Gastrocnemius medialis (tissue), 4 donors: ENCODE data around the gene MYH10. TPM values are rescaled to one million over a fixed set of nuclear protein-coding genes. Genes with fewer than 3 reads are reported as not detected.

Experiments
- ATAC-seq, 2 donors: fragments of 150-250 bp; one replicate each; pipeline ENCODE4 v1.9.1; 2016
- DNase-seq, 2 donors: peaks; one replicate each; pipeline ENCODE4 v3.0.0-alpha.2; 2019
- H3K27ac ChIP-seq, 4 donors: fragments of 200-600 bp; sonication (generic); 1 replicate in 1 of 4; 2 replicates in 3 of 4; pipeline ENCODE4 v1.5.1; 2016 to 2018; ENCODE audit warnings: mild to moderate bottlenecking in 2 of 4, moderate library complexity in 1 of 4
- H3K27me3 ChIP-seq, 3 donors: fragments of 200-600 bp; sonication (generic) in 2 of 3; 1 replicate in 1 of 3; 2 replicates in 2 of 3; pipeline versions ENCODE4 v1.5.1 to v1.6.0; 2016 to 2019; ENCODE audit warnings: mild to moderate bottlenecking in 1 of 3, moderate library complexity in 1 of 3
- H3K36me3 ChIP-seq, 2 donors: fragments of 200-600 bp; sonication (generic) in 1 of 2; one replicate each; pipeline ENCODE4 v1.5.1; 2017 to 2018
- H3K4me1 ChIP-seq, 2 donors: fragments of 200-600 bp; sonication (generic) in 1 of 2; one replicate each; pipeline ENCODE4 v1.5.1; 2016 to 2017; ENCODE audit warnings: mild to moderate bottlenecking in 2 of 2
- H3K4me3 ChIP-seq, 4 donors: fragments of 200-600 bp; sonication (generic) in 3 of 4; 1 replicate in 1 of 4; 2 replicates in 3 of 4; pipeline ENCODE4 v1.5.1; 2016 to 2019; ENCODE audit warnings: mild to moderate bottlenecking in 2 of 4
- H3K9me3 ChIP-seq, 3 donors: fragments of 200-600 bp; sonication (generic) in 2 of 3; 1 replicate in 1 of 3; 2 replicates in 2 of 3; pipeline ENCODE4 v1.5.1; 2016 to 2019
- POLR2A ChIP-seq, 2 donors: fragments of 450-650 bp; IDR thresholded peaks; one replicate each; pipeline ENCODE4 v1.6.1; 2017; ENCODE audit warnings: antibody characterized with exemption in 2 of 2, mild to moderate bottlenecking in 2 of 2, moderate library complexity in 2 of 2
- in situ Hi-C, 4 donors: fragments of 200-750 bp; cut with MboI; loops; one replicate each; pipeline versions ENCODE4 v1.15.0 to v1.8.0; 2017; ENCODE audit warnings: low sequenced_read_pairs in 4 of 4
- intact Hi-C: fragments of 100-400 bp; cut with DNase I; formaldehyde crosslinking; loops from one replicate; pipeline ENCODE4 v1.15.1; 2023; ENCODE audit warnings: low total_unique reads
- total RNA-seq, 4 donors: library from RNA; depleted of rRNA; stranded (reverse); fragments of >200 nt; gene quantifications; one replicate each; pipeline versions ENCODE4 v1.1.0 to v1.2.3, GENCODE V29; 2016
- TF ChIP-seq, protein P1 (sequence below), 5 experiments: fragments of 450-650 bp in 3 of 5; fragments of 200-600 bp in 2 of 5; sonication (generic) in 2 of 5; IDR thresholded peaks in 4 of 5; conservative IDR thresholded peaks in 1 of 5; 1 replicate in 4 of 5; 2 replicates in 1 of 5; pipeline ENCODE4 v1.5.1; 2016 to 2019; ENCODE audit warnings: antibody characterized with exemption in 5 of 5, mild to moderate bottlenecking in 3 of 5, moderate library complexity in 3 of 5

MYH10 gene
- total RNA-seq, 4 donors from 2014 or later: 2.5 to 10.6 (median 4.1) TPM

DNA sequence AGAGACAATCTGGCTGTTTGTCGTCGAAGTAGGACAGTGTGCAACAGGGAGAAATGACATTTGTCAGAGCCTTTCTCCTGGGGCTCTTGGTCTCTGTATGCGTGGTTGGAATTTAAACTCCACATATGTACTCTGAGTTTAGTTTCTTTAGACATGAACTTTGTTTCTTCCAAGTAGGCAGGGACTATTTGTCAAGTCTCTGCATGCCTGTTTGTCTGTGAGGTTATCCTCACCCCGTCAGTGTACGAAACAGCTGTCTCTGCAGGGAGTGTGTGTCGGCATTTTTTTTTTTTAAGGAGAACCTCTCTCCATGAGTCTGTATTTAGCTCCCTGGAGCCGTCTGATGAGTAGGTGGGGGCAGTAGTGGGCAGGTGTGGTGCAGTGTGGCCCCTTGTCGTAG lies 165.2 kb downstream of the MYH10 start:
- in situ Hi-C loops: no loop called here
- DNase-seq: no peak
- intact Hi-C loops: no loop called here
- no peak for ATAC-seq
- no peak for TF ChIP-seq POLR2A (IDR thresholded peaks at IDR 0.05)
- TF ChIP-seq, protein P1, sequence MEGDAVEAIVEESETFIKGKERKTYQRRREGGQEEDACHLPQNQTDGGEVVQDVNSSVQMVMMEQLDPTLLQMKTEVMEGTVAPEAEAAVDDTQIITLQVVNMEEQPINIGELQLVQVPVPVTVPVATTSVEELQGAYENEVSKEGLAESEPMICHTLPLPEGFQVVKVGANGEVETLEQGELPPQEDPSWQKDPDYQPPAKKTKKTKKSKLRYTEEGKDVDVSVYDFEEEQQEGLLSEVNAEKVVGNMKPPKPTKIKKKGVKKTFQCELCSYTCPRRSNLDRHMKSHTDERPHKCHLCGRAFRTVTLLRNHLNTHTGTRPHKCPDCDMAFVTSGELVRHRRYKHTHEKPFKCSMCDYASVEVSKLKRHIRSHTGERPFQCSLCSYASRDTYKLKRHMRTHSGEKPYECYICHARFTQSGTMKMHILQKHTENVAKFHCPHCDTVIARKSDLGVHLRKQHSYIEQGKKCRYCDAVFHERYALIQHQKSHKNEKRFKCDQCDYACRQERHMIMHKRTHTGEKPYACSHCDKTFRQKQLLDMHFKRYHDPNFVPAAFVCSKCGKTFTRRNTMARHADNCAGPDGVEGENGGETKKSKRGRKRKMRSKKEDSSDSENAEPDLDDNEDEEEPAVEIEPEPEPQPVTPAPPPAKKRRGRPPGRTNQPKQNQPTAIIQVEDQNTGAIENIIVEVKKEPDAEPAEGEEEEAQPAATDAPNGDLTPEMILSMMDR (IDR thresholded peaks at IDR 0.05 in 4 of 5, conservative IDR thresholded peaks at IDR 0.05 in 1 of 5): no peak
- Histone ChIP-seq H3K4me1 (peaks cover 27 to 34% of the 10 kb centered on the region in 2 donors), H3K9me3 (no peaks in the 10 kb centered on the region), H3K4me3 (no peak overlapping the region), H3K27me3 (no peaks in the 10 kb centered on the region), H3K27ac (peak overlapping the region in 1 of 4 donors; percentile 18), H3K36me3 (peaks cover 0 to 60% of the 10 kb centered on the region in 2 donors)

DNA sequence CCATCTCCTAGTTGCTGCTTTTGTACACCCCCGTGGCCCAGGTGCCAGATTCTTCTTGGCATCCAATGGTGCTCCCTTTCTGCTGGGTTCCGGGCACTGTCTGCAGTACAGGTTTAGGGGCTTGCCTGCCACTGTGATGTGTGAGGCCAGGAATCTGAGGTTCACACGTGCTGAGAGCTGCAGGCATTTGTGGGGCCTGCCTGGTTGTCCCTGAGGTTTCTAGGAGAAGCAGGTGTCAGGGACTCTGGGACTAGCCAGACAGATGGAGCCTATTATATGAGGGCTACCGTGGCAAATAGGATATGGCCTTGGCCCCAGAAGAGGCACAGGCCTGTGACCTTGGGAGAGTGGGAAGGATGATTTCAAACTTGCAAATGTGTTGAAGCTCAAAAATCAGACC lies 165.6 kb downstream of the MYH10 start:
- TF ChIP-seq, protein P1 (IDR thresholded peaks at IDR 0.05 in 4 of 5, conservative IDR thresholded peaks at IDR 0.05 in 1 of 5): no peak
- no peak for TF ChIP-seq POLR2A (IDR thresholded peaks at IDR 0.05)
- no peak overlapping the region for H3K4me3 ChIP-seq
- H3K4me1 ChIP-seq: peaks cover 23 to 29% of the 10 kb centered on the region in 2 donors
- no peak for DNase-seq
- in situ Hi-C loops: no loop called here
- H3K27ac ChIP-seq: no peak overlapping the region
- no peaks in the 10 kb centered on the region for H3K27me3 ChIP-seq
- H3K9me3 ChIP-seq: no peaks in the 10 kb centered on the region
- ATAC-seq: no peak
- H3K36me3 ChIP-seq: peaks cover 0 to 64% of the 10 kb centered on the region in 2 donors
- intact Hi-C loops: no loop called here

DNA sequence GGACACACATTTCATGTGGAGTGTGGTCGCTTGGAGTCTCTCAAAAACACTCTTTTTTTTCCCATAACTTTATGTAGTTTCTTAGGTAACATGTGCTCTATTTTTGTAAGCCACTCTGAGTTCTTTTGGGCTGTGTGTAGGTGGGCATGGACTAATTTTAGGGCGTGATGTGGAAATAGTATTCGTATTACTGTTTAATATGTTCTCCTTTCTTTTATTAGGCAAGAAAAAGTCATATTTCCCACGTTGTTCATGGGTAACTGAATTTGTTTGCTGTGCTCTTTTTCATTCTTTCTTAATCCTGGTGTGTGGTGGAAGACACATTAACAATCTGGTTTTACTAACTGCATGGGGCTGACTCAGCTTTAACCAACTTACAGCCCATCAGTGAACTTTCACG lies 167.4 kb downstream of the MYH10 start:
- H3K27ac ChIP-seq: peak overlapping the region in 1 of 4 donors; percentile 15
- TF ChIP-seq, protein P1 (IDR thresholded peaks at IDR 0.05 in 4 of 5, conservative IDR thresholded peaks at IDR 0.05 in 1 of 5): no peak
- intact Hi-C loops (no loop called here), in situ Hi-C loops (no loop called here)
- no peaks in the 10 kb centered on the region for H3K27me3 ChIP-seq
- peaks cover 0 to 82% of the 10 kb centered on the region in 2 donors for H3K36me3 ChIP-seq
- H3K4me1 ChIP-seq: peaks cover 15 to 18% of the 10 kb centered on the region in 2 donors
- ATAC-seq (peak in 1 of 2 donors; percentile 12), DNase-seq (no peak)
- H3K4me3 ChIP-seq: no peak overlapping the region
- H3K9me3 ChIP-seq: no peaks in the 10 kb centered on the region

DNA sequence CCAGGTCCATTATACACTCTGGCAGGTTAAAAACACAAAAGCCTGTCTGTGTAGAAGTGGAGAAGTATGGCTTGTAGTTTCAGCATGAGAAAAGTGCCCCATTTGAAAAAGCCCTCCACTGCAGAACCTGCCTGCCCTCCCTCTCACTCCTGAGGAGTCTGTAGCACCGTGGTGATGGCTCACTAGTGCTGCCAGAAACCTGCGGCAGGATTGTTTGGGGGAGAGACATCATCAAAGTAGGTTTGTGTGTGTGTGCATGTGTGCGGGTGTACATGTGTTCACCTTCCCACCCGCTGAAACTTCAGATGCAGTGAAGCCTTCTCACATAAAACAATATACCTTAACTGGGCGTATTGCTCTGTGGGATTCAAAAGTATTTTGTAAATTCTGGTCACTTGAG lies 168.0 kb downstream of the MYH10 start:
- H3K27me3 ChIP-seq: no peaks in the 10 kb centered on the region
- DNase-seq (no peak), ATAC-seq (no peak)
- H3K4me3 ChIP-seq: no peak overlapping the region
- peaks cover 0 to 85% of the 10 kb centered on the region in 2 donors for H3K36me3 ChIP-seq
- in situ Hi-C loops (no loop called here), intact Hi-C loops (no loop called here)
- H3K9me3 ChIP-seq: no peaks in the 10 kb centered on the region
- TF ChIP-seq, protein P1 (IDR thresholded peaks at IDR 0.05 in 4 of 5, conservative IDR thresholded peaks at IDR 0.05 in 1 of 5): no peak
- TF ChIP-seq POLR2A (IDR thresholded peaks at IDR 0.05): no peak
- peak overlapping the region in 1 of 4 donors; percentile 15 for H3K27ac ChIP-seq
- peaks cover 12 to 15% of the 10 kb centered on the region in 2 donors for H3K4me1 ChIP-seq

DNA sequence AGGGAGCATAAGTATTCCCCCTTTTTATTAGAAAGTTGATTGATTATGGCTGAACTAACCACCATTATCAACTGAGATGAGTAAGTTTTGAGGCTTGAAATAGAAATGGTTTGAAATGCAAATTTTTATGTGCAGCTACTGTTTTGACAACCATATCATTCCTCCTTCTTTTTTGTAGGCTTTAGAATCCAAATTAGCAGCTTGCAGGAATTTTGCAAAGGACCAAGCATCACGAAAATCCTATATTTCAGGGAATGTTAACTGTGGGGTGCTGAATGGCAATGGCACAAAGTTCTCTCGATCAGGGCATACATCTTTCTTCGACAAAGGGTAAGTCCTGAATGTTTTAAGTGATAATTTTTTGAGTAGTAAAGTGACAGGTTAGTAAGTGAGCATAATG lies 170.7 kb downstream of the MYH10 start:
- no peak overlapping the region for H3K4me3 ChIP-seq

More for the DNA sequence above, 170.7 kb downstream of the MYH10 start:
- Histone ChIP-seq H3K36me3 (peaks cover 0 to 95% of the 10 kb centered on the region in 2 donors), H3K4me1 (peaks cover 6 to 7% of the 10 kb centered on the region in 2 donors), H3K9me3 (no peaks in the 10 kb centered on the region), H3K27me3 (no peaks in the 10 kb centered on the region), H3K27ac (no peak overlapping the region)
- TF ChIP-seq, protein P1 (IDR thresholded peaks at IDR 0.05 in 4 of 5, conservative IDR thresholded peaks at IDR 0.05 in 1 of 5): no peak
- no peak for TF ChIP-seq POLR2A (IDR thresholded peaks at IDR 0.05)
- DNase-seq (no peak), ATAC-seq (no peak)
- intact Hi-C loops (no loop called here), in situ Hi-C loops (no loop called here)
